Astrocyte (in vitro differentiated cells and primary cell): Measurements from ENCODE around the gene NDUFS8.

Experiments used
- EZH2 ChIP-seq: IDR thresholded peaks from 2 replicates; pipeline ENCODE4 v1.6.1; 2012; ENCODE audit warnings: mild to moderate bottlenecking, low read length, inconsistent platforms; ENCODE audit not compliant: insufficient read depth
- TF ChIP-seq, protein P1 (sequence below): IDR thresholded peaks from 2 replicates; pipeline ENCODE4 v1.5.1; 2011; ENCODE audit warnings: low read depth, mild to moderate bottlenecking, inconsistent platforms, low read length, moderate library complexity; ENCODE audit not compliant: insufficient read depth

DNA sequence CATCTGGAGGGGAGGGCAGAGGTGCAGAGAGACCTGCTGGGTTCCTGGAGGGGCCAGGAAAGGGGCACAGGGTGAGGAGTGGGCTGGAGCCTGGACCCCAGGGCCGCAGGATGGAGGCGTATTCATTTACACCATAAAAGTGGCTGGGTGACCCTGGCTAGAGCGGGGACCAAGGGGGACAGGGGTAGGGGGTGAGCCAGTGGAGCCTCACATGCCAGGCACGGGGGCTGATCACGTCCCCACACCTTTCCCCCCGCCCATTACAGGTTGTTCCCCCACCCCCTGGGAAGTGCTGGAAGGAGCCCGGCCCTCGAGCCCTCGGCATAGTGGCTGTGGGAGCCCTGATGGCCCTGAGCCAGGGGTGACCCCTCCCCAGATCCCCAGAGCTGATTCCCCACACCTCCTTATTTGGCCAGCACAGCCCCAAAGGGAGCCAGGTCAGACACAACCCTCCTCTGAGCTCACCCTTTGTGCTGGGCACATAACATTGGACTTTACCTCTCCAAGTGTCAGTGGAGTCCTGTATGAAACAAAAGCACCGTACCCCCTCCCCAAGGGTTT is 9.1 kb downstream of the NDUFS8 start:
- TF ChIP-seq, protein P1, sequence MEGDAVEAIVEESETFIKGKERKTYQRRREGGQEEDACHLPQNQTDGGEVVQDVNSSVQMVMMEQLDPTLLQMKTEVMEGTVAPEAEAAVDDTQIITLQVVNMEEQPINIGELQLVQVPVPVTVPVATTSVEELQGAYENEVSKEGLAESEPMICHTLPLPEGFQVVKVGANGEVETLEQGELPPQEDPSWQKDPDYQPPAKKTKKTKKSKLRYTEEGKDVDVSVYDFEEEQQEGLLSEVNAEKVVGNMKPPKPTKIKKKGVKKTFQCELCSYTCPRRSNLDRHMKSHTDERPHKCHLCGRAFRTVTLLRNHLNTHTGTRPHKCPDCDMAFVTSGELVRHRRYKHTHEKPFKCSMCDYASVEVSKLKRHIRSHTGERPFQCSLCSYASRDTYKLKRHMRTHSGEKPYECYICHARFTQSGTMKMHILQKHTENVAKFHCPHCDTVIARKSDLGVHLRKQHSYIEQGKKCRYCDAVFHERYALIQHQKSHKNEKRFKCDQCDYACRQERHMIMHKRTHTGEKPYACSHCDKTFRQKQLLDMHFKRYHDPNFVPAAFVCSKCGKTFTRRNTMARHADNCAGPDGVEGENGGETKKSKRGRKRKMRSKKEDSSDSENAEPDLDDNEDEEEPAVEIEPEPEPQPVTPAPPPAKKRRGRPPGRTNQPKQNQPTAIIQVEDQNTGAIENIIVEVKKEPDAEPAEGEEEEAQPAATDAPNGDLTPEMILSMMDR, result no peak
- TF ChIP-seq EZH2, result no peak
